ENCODE data around the gene FRRS1.
"Not testable (repeated sequence)": the region's sequence is repeated elsewhere in the genome, so short reads cannot be mapped to it uniquely, and the experiment has no call there.

GRCh38 chr1:99758686-99759517, 7.5 kb downstream of the FRRS1 start:
- TF ChIP-seq POLR2AphosphoS5 (IDR thresholded peaks at IDR 0.05; ENCODE audit: low read length); ELK1 (IDR thresholded peaks at IDR 0.05; ENCODE audit: low read depth, low read length); IRF3 (IDR thresholded peaks at IDR 0.05); CEBPZ (IDR thresholded peaks at IDR 0.05; ENCODE audit: low read depth, low read length); SUZ12 (IDR thresholded peaks at IDR 0.05; ENCODE audit: unreplicated experiment); YY1 (IDR thresholded peaks at IDR 0.05; ENCODE audit: low read depth, low read length); REST (IDR thresholded peaks at IDR 0.05; ENCODE audit: low read depth, low read length); NFYA (IDR thresholded peaks at IDR 0.05; ENCODE audit: borderline replicate concordance, low read depth, low read length); CTCF (IDR thresholded peaks at IDR 0.05 in 2 of 3, conservative IDR thresholded peaks at IDR 0.05 in 1 of 3; ENCODE audit: control insufficient read depth in 2 of 3, extremely low read depth in 1 of 3, insufficient read depth in 1 of 3, low read depth in 3 of 3, low read length in 3 of 3); ZNF622 (IDR thresholded peaks at IDR 0.05); NFYB (IDR thresholded peaks at IDR 0.05; ENCODE audit: insufficient read depth, low read depth, low read length): not testable (repeated sequence)
